WTC11 (cell line): ENCODE measurements around the gene CKB. TPM values are rescaled to one million over a fixed set of nuclear protein-coding genes. Genes with fewer than 3 reads are reported as not detected.

Experiments used
- ATAC-seq: fragments of 200-7000 bp; cut with Tn5 transposase; 2 replicates; pipeline ENCODE4 v1.10.0; 2021; ENCODE audit warnings: mild to moderate bottlenecking, moderate library complexity
- CTCF ChIA-PET: fragments of 300-600 bp; sonication (Branson Sonifier 250); formaldehyde crosslinking; loops from one replicate; lab custom pipeline; 2021; ENCODE audit warnings: antibody characterized with exemption; lab: Charles Lee
- POLR2A ChIA-PET: fragments of 350-600 bp; sonication (Branson Sonifier 250); formaldehyde crosslinking; loops from one replicate; lab custom pipeline; 2021; ENCODE audit warnings: antibody characterized with exemption; lab: Charles Lee
- DNase-seq: peaks from one replicate; pipeline ENCODE4 v3.0.0; 2021; ENCODE audit warnings: low spot score
- H3K27ac Mint-ChIP-seq: 2 replicates; pipeline ENCODE4 v1.8.0; 2021; ENCODE audit warnings: mixed read lengths
- H3K27me3 Mint-ChIP-seq: 2 replicates; pipeline ENCODE4 v1.8.0; 2021; ENCODE audit warnings: low read depth, mild to moderate bottlenecking, moderate library complexity, mixed read lengths
- H3K36me3 Mint-ChIP-seq: 2 replicates; pipeline ENCODE4 v1.8.0; 2021; ENCODE audit warnings: mixed read lengths
- H3K4me1 Mint-ChIP-seq: 2 replicates; pipeline ENCODE4 v1.8.0; 2022; ENCODE audit warnings: mixed read lengths
- H3K4me3 Mint-ChIP-seq: 2 replicates; pipeline ENCODE4 v1.8.0; 2021; ENCODE audit warnings: mild to moderate bottlenecking, moderate library complexity, mixed read lengths
- H3K9me3 Mint-ChIP-seq: 2 replicates; pipeline ENCODE4 v1.8.0; 2021; ENCODE audit warnings: mixed read lengths
- CDX4 ChIP-seq: fragments of 250-450 bp; sonication (Bioruptor Pico); IDR thresholded peaks from 2 replicates; pipeline ENCODE4 v1.9.0; 2021; ENCODE audit warnings: moderate library complexity, mild to moderate bottlenecking, inconsistent platforms, borderline replicate concordance
- CREM ChIP-seq: sonication (generic); formaldehyde crosslinking; IDR thresholded peaks from 2 replicates; pipeline ENCODE4 v1.8.1; 2022; ENCODE audit warnings: mild to moderate bottlenecking, missing genetic modification reagents, moderate library complexity
- E2F4 ChIP-seq: sonication (generic); formaldehyde crosslinking; IDR thresholded peaks from 2 replicates; pipeline ENCODE4 v1.8.1; 2022; ENCODE audit warnings: low read depth, mild to moderate bottlenecking, moderate library complexity, missing genetic modification reagents, borderline replicate concordance
- ESRRA ChIP-seq: sonication (generic); formaldehyde crosslinking; IDR thresholded peaks from 2 replicates; pipeline ENCODE4 v1.8.1; 2022; ENCODE audit warnings: mild to moderate bottlenecking, missing genetic modification reagents, borderline replicate concordance
- KAT7 ChIP-seq: sonication (generic); formaldehyde crosslinking; IDR thresholded peaks from 2 replicates; pipeline ENCODE4 v1.8.1; 2023; ENCODE audit warnings: missing genetic modification reagents, mild to moderate bottlenecking, borderline replicate concordance
- NR2C2 ChIP-seq: sonication (generic); formaldehyde crosslinking; IDR thresholded peaks from 2 replicates; pipeline ENCODE4 v1.8.0; 2022; ENCODE audit warnings: mild to moderate bottlenecking, missing genetic modification reagents
- RELA ChIP-seq: sonication (generic); formaldehyde crosslinking; IDR thresholded peaks from 2 replicates; pipeline ENCODE4 v1.8.1; 2022; ENCODE audit warnings: missing genetic modification reagents, mild to moderate bottlenecking, borderline replicate concordance
- ZNF121 ChIP-seq: sonication (generic); formaldehyde crosslinking; IDR thresholded peaks from 2 replicates; pipeline ENCODE4 v1.8.0; 2023; ENCODE audit warnings: missing genetic modification reagents
- ZNF263 ChIP-seq: sonication (generic); formaldehyde crosslinking; IDR thresholded peaks from 2 replicates; pipeline ENCODE4 v1.8.1; 2022; ENCODE audit warnings: low read depth, mild to moderate bottlenecking, moderate library complexity, missing genetic modification reagents
- ZNF416 ChIP-seq: fragments of 250-450 bp; sonication (Bioruptor Pico); IDR thresholded peaks from 2 replicates; pipeline ENCODE4 v1.9.0; 2021; ENCODE audit warnings: mild to moderate bottlenecking, inconsistent platforms
- ZNF532 ChIP-seq: fragments of 250-450 bp; sonication (Bioruptor Pico); IDR thresholded peaks from 2 replicates; pipeline ENCODE4 v1.9.0; 2021; ENCODE audit warnings: mild to moderate bottlenecking, borderline replicate concordance
- total RNA-seq: library from RNA; stranded (reverse); gene quantifications from 3 replicates; pipeline ENCODE4 v1.2.3, GENCODE V29; 2021
- TF ChIP-seq, protein P1 (sequence below): sonication (generic); formaldehyde crosslinking; conservative IDR thresholded peaks from 2 replicates; pipeline ENCODE4 v1.8.1; 2022; ENCODE audit warnings: mild to moderate bottlenecking, missing genetic modification reagents
- TF ChIP-seq, protein P2 (sequence below): sonication (generic); formaldehyde crosslinking; conservative IDR thresholded peaks from 2 replicates; pipeline ENCODE4 v1.8.1; 2023; ENCODE audit warnings: mild to moderate bottlenecking, low read depth, missing genetic modification reagents, moderate library complexity
- TF ChIP-seq, protein P3 (sequence below): sonication (generic); formaldehyde crosslinking; IDR thresholded peaks from 2 replicates; pipeline ENCODE4 v1.8.0; 2023; ENCODE audit warnings: mild to moderate bottlenecking, missing genetic modification reagents
- TF ChIP-seq, protein P4 (sequence below): fragments of 250-450 bp; sonication (Bioruptor Pico); IDR thresholded peaks from 2 replicates; pipeline ENCODE4 v1.8.0; 2021; ENCODE audit warnings: mild to moderate bottlenecking

CKB gene
- total RNA-seq, 1 experiment from 2014 or later = 555 TPM

- DNase-seq = no peak
- peaks cover 5% of the 10 kb centered on the region; the same call in 1 of the 2 replicates for H3K4me1 Mint-ChIP-seq
- no peak overlapping the region for H3K4me3 Mint-ChIP-seq
- H3K27ac Mint-ChIP-seq = no peak overlapping the region
- POLR2A ChIA-PET = no interaction called here
- no peaks in the 10 kb centered on the region for H3K36me3 Mint-ChIP-seq
- H3K9me3 Mint-ChIP-seq = no peaks in the 10 kb centered on the region
- CTCF ChIA-PET = interaction anchor here (1.1 to 21.0 kb wide), 4 partner anchors 13 to 43 kb away, joined by 3 to 455 read pairs (median 5); partner anchors contain the start of genes BAG5 and CKB
- no peak for TF ChIP-seq KAT7 (CRISPR knock-in tag)
- TF ChIP-seq ESRRA (CRISPR knock-in tag) = no peak
- TF ChIP-seq, protein P1, sequence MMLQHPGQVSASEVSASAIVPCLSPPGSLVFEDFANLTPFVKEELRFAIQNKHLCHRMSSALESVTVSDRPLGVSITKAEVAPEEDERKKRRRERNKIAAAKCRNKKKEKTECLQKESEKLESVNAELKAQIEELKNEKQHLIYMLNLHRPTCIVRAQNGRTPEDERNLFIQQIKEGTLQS = no peak
- TF ChIP-seq ZNF121 (CRISPR knock-in tag) = no peak
- TF ChIP-seq ZNF532 (CRISPR knock-in tag) = no peak
- TF ChIP-seq, protein P2, sequence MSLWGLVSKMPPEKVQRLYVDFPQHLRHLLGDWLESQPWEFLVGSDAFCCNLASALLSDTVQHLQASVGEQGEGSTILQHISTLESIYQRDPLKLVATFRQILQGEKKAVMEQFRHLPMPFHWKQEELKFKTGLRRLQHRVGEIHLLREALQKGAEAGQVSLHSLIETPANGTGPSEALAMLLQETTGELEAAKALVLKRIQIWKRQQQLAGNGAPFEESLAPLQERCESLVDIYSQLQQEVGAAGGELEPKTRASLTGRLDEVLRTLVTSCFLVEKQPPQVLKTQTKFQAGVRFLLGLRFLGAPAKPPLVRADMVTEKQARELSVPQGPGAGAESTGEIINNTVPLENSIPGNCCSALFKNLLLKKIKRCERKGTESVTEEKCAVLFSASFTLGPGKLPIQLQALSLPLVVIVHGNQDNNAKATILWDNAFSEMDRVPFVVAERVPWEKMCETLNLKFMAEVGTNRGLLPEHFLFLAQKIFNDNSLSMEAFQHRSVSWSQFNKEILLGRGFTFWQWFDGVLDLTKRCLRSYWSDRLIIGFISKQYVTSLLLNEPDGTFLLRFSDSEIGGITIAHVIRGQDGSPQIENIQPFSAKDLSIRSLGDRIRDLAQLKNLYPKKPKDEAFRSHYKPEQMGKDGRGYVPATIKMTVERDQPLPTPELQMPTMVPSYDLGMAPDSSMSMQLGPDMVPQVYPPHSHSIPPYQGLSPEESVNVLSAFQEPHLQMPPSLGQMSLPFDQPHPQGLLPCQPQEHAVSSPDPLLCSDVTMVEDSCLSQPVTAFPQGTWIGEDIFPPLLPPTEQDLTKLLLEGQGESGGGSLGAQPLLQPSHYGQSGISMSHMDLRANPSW (CRISPR knock-in tag) = no peak
- TF ChIP-seq CREM (CRISPR knock-in tag) = no peak
- TF ChIP-seq, protein P3, sequence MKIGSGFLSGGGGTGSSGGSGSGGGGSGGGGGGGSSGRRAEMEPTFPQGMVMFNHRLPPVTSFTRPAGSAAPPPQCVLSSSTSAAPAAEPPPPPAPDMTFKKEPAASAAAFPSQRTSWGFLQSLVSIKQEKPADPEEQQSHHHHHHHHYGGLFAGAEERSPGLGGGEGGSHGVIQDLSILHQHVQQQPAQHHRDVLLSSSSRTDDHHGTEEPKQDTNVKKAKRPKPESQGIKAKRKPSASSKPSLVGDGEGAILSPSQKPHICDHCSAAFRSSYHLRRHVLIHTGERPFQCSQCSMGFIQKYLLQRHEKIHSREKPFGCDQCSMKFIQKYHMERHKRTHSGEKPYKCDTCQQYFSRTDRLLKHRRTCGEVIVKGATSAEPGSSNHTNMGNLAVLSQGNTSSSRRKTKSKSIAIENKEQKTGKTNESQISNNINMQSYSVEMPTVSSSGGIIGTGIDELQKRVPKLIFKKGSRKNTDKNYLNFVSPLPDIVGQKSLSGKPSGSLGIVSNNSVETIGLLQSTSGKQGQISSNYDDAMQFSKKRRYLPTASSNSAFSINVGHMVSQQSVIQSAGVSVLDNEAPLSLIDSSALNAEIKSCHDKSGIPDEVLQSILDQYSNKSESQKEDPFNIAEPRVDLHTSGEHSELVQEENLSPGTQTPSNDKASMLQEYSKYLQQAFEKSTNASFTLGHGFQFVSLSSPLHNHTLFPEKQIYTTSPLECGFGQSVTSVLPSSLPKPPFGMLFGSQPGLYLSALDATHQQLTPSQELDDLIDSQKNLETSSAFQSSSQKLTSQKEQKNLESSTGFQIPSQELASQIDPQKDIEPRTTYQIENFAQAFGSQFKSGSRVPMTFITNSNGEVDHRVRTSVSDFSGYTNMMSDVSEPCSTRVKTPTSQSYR (CRISPR knock-in tag) = no peak
- ATAC-seq = no peak
- H3K27me3 Mint-ChIP-seq = no peaks in the 10 kb centered on the region
These were observed 26.1 kb upstream of the CKB start for GRCh38 chr14:103548463-103549351.

DNA sequence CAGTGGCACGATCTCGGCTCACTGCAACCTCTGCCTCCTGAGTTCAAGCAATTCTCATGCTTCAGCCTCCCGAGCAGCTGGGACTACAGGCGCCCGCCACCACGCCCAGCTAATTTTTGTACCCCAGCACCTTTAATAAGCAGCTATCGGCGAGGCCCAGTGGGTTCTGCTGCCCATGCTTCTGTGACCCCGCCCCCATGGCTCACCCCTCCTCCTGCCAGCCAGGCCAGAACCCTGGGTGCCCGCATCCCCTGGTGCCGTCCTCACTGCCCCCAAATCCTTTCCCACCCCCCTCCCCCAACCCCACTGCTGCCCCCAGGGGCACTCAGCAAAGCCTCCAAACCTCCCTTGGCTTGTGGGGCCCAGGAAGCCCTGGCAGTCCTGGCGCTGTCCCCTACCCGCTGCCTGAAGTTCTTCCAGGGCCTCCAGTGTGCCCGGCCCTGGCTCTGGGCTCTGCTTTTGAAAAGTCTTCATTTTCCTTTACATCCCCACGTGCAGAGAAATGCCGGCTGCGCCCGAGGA, 25.4 kb upstream of the CKB start:
- POLR2A ChIA-PET = no interaction called here
- no peaks in the 10 kb centered on the region for H3K36me3 Mint-ChIP-seq
- CTCF ChIA-PET = interaction anchor here (1.0 to 21.0 kb wide), 6 partner anchors 10 to 157 kb away, joined by 3 to 455 read pairs (median 10); partner anchors contain the start of genes BAG5, CKB and COA8
- no peak for TF ChIP-seq ZNF263 (CRISPR knock-in tag)
- TF ChIP-seq, protein P4, sequence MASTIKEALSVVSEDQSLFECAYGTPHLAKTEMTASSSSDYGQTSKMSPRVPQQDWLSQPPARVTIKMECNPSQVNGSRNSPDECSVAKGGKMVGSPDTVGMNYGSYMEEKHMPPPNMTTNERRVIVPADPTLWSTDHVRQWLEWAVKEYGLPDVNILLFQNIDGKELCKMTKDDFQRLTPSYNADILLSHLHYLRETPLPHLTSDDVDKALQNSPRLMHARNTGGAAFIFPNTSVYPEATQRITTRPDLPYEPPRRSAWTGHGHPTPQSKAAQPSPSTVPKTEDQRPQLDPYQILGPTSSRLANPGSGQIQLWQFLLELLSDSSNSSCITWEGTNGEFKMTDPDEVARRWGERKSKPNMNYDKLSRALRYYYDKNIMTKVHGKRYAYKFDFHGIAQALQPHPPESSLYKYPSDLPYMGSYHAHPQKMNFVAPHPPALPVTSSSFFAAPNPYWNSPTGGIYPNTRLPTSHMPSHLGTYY (CRISPR knock-in tag) = no peak
- TF ChIP-seq, protein P3 (CRISPR knock-in tag) = no peak
- no peak for TF ChIP-seq NR2C2 (CRISPR knock-in tag)
- TF ChIP-seq CDX4 = no peak
- no peak for TF ChIP-seq ZNF416
- no peak for TF ChIP-seq RELA (CRISPR knock-in tag)
- no peak for TF ChIP-seq E2F4 (CRISPR knock-in tag)

More for the DNA sequence above, 25.4 kb upstream of the CKB start:
- no peak for ATAC-seq
- H3K4me1 Mint-ChIP-seq = peaks cover 5% of the 10 kb centered on the region; the same call in 1 of the 2 replicates
- H3K27ac Mint-ChIP-seq = no peak overlapping the region
- H3K27me3 Mint-ChIP-seq = no peaks in the 10 kb centered on the region
- no peak for DNase-seq
- H3K4me3 Mint-ChIP-seq = no peak overlapping the region
- no peaks in the 10 kb centered on the region for H3K9me3 Mint-ChIP-seq
